NOMO-1 treated with DMSO at 0.1 percent for 48 hours (cell line): ENCODE data around the gene ELFN2.

Source experiments
- DNase-seq: peaks from one replicate; lab custom pipeline; 2025; ENCODE audit not compliant: unreplicated experiment; lab: John Stamatoyannopoulos, UW

ELFN2 gene

DNA sequence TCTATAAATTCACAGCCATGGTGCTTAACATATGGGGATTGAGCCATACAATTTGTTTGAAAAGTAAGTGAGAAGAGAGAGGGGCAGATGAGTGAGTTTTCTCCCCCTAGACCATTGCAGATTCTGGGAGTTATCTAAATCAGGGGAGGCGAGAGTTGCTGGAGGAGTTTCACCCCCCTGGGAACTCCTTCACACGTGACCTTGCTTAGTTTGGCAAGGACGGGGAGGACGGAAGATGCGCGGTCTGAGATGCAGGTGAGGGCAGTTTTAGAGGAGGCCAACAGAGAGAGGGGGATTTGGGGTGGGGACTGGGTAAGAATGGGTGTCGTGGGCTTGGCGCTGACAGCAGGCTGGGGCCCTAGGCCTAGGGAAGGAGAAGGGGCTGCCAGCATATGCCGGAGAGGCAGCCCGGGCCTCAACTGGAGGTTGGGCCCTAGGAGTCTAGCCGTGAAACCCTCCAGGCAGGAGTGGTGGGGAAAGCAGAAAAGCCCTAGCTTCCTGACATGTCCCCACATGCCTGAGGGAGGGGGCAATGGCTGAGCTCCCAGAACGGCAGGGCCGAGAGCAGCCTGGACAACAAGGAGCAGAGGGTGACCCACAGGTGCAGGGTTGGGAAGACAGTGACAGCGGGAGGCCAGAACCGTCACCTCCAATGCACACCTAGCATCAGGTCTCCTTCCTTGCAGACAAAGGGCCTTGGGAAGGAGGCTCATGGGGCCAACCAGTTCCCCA lies 63.9 kb downstream of the ELFN2 start:
- DNase-seq = no peak

DNA sequence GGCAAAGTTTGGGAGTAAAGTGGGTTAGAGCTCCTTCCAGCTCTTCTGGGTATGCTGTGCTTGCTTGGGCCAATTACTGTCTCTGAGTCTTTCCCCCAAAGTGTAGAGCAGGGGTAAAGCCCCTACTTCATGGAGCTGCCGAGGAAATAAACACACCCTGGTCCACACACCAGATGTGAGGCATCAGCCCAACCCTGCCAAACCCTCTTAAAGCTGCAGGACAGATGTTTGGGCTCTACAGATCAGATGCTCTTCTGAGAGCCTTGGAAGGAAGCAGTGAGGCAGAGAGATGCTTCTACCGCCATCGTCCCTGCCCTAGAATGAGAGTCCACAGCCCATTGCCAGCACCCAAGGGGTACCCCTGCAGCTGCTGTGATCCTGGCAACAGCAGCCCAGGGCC lies 64.7 kb downstream of the ELFN2 start:
- no peak for DNase-seq

DNA sequence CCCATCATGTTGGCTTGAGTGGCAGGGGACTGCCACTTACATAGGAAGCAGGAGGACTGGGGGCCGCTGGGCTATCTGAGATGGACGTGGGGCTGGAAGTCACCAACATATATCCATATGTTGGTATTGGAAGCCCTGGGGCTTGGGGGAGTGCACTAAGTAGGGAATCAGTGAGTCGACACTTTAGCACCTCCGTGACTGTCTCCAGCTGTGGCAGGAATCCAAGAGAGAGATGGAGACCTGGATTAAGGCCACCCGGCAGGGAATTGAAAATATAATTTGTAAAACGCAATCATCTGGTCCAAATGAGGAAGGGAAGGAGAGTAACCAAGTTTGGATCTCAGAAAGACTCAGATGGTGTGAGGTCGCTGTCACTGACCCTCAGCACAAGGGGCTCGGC lies 68.4 kb downstream of the ELFN2 start:
- DNase-seq = no peak

DNA sequence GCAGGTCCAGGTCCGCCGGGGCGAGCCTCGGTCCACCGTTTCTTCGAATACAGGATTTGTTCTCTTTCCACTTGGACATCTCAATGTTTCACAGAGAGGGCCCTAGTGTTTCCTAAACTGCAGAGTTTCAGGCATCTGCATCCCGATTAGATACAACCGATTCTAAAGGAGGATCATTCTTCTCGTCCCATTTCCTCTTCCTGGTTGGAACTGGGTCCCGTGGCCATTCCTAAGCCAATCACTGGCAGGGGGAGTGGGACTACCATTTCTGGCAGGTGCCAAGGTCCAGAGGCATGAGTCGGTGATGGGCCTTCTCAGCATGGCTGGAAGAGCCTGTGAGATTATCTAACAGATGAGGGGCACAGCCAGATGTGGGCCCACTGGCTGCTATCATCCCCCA lies 68.9 kb downstream of the ELFN2 start:
- no peak for DNase-seq

DNA sequence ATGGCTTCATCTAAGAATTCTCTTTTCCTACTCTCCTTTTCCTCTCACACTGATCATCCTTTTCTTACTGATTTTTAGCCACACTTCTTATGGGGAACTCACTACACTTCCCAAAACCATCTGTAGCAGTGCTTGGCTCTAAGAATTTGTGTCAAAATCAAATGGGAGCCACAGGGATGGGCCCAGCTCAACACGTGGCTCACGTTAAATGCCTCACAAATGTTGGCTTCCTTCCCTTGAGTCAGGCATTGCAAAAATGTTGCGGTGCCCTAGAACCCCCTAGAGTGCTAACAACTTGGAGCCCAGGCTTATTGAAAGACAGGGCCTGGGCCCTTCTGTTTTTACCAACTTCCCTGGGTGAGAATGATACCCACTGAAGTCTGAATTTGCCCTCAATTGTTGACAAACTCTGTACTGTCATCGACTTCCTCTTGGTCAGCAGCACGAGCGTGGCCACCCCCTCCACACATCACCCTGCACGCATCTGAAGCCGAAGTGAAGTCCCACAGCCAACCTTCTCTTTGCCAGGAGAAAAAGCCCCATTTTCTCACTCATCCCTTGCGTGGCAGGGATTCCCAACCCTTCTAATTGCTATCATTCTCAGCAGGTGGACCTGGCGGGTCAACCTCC lies 69.7 kb downstream of the ELFN2 start:
- no peak for DNase-seq

DNA sequence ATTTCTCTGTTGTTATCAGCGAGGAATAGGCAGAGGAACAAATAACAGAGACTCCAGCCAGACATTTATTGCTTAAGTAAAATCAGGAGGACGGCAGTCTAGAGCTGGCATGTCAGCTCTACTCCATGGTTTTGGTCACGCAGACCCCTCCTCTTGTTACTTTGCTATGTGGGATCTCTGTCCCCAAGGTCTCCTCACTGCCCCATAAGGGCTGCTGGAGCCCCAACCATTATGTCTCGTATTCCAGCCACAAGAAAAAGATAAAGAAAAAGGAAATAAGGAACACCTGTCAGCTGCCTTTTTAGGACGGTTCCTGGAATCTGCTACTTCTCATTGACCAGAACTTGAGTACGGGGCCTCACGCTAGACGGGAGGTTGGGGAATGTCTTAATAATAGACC lies 70.4 kb downstream of the ELFN2 start:
- no peak for DNase-seq

DNA sequence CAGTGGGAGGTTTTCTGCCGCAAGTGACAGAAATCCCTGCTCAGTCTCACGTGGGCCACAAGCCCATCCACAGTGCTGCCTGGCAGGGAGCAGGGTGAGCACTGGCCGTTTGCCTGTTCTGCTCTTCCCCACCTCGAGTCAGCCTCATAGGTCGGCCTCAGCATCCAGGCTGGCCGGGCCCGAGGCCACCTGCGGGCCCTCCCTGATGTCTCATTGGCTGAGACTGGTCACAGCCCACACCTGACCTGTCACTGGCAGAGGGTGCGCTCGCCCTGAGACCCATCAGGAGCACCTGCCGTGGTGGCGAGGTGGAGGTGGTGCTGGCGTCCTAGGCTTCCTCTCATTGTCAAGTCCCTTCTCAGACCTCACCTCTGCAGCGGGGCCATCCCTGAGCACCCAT lies 72.1 kb downstream of the ELFN2 start:
- DNase-seq = no peak

DNA sequence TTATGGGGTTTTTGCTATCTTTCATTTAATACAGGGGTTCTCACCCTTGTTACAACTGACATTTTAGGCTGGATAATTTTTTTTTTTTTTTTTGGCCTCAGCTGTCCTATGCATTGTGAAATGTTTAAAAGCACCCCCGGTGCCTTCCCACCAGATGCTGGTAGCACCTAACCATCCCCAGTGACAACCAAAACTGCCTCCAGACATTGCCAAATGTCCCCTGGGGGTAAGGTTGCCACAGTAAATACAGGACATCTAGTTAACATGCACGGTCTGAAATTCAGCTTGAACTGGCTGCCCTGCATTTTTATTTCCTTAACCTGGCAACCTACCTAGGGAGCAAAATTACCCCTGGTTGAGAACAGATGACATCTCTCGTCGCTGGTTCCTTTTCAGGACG lies 72.6 kb downstream of the ELFN2 start:
- DNase-seq = no peak

DNA sequence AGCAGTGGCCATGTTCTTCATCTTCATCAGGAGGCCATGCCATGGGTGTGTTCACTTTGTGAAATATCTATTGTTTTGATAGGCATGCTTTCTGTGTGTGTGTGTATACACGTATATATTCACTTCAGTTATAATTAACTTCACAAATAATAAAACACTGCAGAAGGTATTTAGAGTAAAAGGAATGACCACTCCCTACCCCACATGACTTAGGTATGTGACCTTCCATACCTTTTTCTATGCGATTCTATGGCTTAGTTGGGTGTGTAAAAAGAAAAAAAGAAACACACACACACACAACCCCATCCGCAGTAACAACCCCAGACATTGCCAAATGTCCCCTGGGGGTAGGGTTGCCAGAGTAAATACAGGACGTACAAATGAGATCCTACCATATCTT lies 73.0 kb downstream of the ELFN2 start:
- no peak for DNase-seq

DNA sequence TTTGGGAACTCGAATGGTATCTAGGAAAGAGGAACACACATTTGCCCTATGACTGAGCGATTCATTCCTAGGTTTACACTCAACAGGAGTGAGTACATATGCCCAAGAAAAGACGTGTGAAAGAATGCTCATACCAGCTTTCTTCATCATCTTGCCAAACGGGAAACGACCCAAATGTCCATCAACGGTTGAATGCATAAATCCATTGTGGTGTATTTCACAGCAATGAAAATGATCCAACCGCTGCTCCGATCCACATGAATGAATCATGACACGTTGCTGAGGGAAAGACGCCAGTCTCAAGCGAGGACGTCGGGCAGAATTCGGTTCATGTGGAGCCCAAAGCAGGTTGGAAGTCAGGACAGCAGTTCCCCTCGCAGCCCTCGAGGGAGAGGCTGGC lies 73.4 kb downstream of the ELFN2 start:
- DNase-seq = no peak

DNA sequence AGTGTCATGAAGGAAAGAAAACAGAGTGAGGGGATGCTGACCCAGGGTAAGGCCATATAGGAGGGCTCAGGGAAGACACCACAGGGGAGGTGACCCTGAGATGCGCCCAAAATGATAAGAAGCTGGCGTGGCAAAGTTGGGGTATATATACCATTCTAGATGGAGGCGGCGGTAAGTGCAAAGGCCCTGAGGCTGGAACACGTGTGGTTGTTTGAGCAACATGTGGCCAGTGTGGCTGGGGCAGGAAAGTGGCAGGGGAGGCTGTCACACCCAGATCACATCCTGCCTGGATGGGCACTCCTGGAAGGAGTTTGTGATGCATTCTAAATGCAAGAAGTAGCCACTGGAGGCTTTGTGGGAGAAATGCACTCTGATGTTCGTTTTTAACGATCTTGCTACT lies 74.8 kb downstream of the ELFN2 start:
- no peak for DNase-seq

DNA sequence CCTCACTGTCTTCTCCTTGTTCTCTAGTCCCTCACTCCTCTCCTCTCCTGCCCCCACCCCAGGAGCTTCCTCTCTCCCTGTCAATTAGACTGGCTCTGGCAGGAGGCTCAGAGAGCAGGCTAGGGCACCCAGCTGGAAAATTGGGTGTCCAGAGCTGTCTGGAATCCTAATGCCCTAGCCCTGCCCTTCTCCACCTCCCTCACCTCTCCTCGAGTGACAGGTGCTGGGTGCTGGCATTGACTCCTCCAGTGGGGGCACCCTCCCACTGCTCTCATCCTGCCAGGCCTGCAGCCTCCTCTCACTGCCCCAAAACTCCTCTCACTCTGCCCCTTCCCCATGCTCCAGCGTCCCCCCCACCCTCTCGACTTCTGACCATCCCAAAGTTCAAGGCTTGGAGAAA lies 76.0 kb downstream of the ELFN2 start:
- no peak for DNase-seq

DNA sequence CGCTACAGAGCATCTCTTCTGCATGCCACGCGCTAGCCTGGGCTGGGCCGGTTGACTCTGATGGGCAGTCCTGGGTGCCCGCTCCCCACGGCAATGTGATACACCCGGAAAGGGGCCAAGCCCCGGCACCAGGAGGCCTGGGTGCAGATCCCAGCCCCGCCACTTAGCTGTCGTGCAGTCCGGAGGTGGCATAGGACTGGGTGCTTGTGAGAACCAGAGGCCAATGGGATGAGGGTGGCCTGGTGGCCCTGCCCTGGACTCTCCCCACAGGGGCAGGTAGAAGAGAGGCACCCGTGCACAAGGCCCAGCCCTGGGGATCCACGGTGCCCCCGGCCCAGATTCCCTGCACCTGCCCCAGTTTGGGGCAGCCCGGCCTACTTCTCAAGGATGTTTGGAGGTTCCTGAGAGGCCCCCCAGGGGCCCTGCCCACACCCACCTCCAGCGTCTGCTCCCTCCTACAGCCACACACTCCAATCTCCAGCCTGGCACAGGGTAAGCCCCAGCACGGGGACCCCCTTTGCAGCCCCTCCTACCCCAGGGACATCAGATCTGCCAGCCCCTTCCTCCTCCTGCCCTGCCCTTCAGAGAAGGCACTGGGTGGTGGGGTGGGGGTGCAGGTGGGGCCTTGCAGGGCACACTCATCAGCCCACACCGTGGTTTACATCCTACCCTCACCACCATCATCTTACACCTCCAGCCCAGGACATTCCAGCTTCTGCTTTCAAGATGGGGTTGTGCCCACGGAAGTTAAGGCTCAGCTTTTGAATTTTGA lies 78.0 kb downstream of the ELFN2 start:
- no peak for DNase-seq

DNA sequence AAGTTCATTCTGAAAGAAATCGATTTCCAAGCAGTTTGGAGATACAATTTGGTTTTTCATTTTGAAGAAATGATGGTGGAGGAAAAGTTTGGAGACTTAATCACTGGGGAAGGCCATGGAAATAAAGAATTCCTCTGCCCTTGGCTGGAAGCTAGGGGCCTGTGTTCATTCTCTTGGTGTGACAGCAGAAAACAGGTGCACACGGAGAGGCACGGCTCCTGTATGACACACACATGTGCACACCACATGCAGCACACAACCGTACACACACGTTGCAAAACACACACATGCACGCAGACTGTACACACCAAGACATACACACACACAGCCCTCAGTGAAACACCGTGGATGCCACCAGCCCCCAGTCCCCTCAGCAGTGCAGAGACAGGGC lies 80.8 kb downstream of the ELFN2 start:
- DNase-seq = no peak

DNA sequence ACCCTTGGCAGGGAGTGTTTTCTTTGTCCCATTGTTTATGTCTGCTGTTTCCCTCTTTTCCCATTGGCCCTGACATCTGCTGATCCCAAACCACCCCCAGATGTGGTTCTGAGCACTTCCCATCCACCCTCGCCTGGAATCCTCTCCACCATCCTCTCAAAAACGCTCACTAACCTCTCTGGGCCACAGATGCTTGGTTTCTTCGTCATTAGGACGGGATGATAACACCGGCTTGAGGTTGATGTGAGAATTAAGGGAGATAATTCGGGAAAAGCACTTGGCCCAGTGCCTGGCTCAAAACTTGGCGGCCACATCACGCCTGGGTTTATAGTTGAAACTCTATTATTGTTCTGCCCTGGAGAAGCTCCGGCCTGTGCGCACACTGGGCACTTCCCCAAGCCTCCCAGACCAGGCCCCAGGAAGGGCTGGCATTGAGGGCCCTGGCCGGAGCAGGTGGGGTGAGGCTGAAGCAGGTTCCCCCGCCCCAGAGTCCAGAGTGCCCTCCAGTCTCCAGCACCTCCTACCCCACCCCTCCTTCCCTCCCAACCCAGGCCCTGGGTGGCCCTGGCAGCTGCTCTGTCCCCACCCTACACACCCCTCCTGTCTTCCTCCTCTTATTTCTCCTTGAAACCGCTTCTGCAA lies 81.3 kb downstream of the ELFN2 start:
- no peak for DNase-seq

DNA sequence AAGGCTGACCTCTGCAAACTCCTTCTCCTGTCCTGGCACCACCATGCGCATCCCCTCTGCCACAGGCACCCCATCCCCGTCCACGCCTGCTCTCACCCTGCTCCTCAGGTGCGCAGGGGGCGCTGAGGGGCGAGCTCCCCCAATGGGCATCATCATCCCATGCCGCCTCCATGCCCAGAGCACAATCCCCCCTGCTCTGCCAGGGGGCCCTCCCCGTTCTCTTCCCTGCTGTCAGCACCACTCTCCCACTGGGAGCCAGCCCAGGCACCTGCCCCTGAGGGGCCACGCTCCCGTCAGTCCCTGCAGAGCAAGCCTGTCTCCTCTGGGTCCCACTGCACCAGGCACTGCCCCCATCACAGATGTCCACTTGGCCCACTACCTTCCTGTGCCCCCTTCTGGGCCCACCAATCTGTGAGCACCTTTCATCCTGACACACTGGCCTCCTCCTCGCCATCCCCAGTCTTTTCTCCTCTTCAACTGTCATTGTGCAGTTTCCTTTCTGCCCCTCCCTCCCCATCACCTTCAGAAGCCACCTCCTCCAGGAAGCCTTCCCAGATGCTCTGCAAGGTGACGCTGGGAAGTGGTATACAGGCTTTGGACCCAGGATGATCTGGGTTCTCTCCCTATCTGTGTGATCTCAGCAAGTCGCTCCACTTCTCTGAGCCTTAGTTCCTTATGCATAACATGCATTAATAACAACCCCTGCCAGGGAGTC lies 82.4 kb downstream of the ELFN2 start:
- DNase-seq = no peak

DNA sequence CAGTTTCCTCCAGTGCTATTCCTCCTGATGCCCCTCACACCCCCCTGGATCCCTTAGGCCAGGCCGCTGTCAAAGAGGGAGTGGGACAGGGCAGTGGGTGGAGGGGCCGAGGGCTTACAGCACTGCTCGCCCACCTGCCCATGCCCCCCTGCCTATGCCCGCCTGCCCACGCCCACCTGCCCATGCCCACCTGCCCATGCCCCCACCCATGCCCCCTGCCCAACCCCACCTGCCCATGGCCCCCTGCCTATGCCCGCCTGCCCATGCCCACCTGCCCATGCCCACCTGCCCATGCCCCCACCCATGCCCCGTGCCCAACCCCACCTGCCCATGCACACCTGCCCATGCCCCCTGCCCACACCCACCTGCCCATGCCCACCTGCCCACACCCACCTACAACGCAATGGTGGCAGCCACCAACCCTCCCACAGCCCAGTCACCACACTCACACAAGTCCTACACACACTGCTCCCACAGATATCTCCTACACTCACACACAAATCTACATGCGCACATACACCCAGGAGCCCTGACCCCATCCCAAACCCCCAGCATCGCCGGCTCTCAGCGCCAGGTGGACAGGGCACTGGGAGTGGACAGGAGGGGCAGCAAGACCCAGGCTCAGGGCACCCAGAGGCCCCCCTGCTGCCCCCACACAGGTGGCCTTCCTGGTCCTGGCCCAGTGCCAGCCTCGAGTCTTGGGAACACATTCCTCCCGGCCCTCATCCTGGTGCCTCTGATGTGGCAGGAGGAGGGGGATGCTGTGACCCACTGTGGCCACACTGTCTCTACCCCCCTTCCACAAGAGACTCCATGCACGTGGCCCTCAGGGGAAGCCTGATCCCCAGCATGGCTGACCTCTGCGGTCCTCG lies 83.2 kb downstream of the ELFN2 start:
- no peak for DNase-seq

DNA sequence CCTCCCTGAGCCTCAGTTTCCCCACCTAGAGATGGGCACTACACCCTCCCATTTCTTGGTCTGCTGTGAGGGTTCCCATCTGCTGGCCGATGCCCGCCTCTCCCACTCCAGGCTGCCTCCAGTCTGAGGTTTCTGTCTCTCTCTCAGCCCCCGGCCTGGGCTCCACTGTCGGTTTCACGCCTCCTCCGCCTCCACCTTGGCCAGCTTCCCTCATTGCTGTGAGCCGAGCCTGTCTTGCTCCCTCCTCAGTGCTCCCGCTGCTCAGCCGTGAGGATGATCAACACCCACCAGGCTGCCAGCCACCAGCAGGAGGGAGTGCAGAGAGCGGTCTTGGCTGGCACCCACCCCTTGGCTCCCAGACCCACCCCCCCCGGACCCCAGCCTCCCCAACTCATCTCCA lies 83.9 kb downstream of the ELFN2 start:
- DNase-seq = no peak

DNA sequence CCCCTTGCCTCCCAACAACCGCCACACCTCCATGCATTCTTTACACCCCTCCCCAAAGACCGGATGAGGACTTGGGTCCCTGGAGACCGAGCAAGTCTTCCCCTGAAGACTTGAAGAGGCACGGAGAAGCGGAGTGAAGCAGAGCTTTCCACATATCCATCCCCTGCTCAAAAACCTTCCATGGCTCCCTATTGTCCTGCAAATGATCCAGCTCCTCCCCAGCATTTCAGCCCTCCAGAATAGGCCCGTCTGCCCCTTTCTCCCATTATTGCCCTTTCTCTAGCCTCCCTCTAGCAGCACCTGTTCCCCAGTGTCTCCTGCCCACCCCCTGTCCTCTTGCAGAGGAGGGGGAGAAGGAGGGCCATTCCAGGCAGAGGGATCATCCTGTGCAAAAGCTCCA lies 85.2 kb downstream of the ELFN2 start:
- DNase-seq = no peak
